ENCODE data around the gene FREM2.
A peak's percentile ranks its signal among the peaks of the same experiment; 100 is the strongest.

The FREM2 gene

DNA sequence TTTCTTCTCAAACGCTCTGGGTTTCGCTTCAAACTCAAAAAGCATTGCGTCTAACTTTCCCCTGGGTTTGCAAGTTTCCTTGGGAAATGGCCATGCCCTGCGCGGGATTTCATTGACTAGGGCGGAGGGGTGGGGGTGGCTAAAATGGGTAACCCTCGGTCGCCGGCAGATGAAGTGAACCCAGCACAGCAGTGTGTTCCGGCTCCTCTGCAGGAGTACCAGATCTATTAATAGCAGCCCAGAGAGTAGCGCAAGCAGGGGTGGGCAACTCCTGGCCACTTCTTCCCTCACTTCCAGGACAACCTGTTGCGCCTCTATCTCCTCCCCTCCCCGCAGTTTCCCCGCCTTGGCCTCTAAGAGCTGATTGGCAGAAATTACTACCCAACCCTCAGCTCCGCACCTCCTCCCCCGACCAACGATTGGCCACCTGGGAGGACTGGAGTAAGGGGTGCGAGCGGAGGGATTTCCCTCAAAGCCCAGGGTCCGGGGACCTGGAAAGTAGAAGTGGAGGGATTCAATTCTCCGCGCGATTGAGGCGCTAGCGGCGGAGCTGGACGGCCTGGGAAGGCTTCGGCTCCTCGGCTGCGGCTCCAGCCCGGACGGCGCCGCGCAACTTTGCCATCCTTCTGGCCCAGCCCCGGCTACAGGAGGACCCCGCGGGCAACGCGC lies at the start of gene FREM2:
Gene FREM2, plus strand, starts transcription at position 501 of the 669 bp plus-strand sequence. CDS start 268 bp downstream, outside the sequence.
- peak; percentile 86 for DNase-seq

DNA sequence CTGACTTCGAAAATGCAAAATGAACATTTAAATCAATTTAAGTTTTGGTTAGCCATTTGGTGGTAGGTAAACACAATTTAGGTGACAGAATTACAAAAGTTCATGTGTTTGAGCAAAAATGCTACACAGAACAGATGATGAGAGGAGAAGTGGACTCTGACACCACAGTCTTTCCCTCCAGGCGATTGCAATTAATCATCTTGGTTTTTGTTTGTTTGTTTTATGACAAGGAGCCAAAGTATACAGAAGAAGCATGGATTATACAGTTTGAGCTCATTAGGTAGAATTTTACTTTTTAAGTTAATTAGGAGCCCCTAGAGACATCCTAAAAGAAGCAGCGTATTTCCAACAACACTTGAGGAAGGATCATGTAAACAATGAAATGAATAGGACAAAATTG lies 49.3 kb upstream of the FREM2 start:
- peak; percentile 30 for DNase-seq

GRCh38 chr13:38641164-38641948 lies 45.5 kb upstream of the FREM2 start:
- DNase-seq = no peak

GRCh38 chr13:38647312-38647711 lies 39.6 kb upstream of the FREM2 start:
- DNase-seq = no peak

DNA sequence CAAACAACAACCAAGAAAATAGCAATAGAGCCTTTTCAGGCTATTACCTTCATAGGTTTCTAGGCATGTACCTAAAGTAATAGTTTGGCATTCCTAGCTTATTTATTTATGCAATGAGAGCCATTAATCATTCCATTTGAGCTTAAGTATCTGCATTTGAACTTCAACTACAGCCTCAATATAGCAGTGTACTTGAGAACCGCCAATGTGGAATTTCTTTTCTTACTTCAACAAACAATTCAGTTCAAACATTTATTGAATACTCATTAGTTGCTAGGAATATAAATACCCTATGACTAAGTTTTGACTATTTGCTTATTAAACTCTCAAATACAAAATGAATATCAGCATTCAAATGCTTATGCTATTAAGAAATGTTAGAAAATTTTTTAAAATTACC lies 38.0 kb upstream of the FREM2 start:
- no peak for DNase-seq

DNA sequence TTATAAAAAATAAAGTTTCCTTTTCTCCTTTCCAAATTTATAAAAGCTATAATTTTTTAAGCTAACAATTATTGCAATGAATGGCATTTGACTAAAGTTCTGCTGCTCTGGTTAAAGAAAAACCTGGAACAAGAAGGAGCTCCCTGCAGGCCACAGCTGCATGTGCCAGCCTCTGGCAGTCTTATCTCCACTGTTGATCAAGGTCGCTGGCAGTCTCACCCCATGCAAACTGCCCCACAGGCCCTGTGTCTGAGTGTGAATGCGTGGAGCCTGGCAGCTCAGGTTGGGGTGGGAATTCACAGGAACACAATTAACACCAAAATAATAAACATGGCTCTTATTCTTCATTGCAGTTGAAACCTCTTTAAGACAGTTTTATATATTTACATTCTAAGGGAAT lies 30.2 kb upstream of the FREM2 start:
- DNase-seq = no peak

DNA sequence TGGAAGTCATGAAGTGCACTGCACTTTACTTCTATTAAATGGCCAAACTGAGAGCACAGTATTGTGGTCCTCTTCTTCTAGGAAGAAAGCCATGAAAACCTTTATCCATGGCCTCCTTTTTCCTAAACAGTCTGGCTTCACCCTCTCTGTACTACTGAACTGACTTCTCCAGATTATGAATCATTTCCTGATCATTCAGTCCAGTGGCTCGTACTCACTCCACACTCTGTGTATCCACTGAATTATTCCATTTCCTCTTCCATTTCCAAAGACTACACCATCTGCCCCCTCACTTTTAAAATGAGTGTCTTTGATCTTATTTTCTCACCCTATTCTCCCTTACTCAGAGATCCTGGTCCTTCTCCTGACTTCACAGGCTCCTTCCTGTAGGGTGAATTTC lies 29.7 kb upstream of the FREM2 start:
- DNase-seq = no peak

GRCh38 chr13:38658906-38659305 lies 28.0 kb upstream of the FREM2 start:
- DNase-seq = no peak

- DNase-seq = no peak
Observed at GRCh38 chr13:38661010-38661675, 25.7 kb upstream of the FREM2 start.

DNA sequence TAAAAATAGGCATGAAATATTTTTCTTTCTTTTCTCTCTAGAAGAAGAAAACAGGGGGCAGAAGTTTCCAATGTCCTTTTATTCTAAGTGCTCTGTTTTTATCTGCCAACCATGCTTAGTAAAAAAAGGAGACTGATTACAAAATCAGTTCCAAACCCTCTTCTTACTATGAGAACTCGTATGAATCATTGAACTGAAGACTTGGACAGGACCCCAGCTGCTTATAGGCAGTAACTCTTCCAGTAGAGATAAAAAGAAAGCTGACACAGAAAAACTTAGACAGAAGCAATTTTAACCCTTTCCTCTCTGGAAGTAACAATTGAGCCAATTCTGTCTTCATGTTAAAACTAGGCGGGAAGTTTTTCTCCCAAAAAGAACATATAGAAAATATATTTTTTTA lies 24.5 kb upstream of the FREM2 start:
- DNase-seq = no peak

GRCh38 chr13:38664906-38665305 lies 22.0 kb upstream of the FREM2 start:
- DNase-seq = no peak

GRCh38 chr13:38667526-38668109 lies 19.3 kb upstream of the FREM2 start:
- DNase-seq = no peak

DNA sequence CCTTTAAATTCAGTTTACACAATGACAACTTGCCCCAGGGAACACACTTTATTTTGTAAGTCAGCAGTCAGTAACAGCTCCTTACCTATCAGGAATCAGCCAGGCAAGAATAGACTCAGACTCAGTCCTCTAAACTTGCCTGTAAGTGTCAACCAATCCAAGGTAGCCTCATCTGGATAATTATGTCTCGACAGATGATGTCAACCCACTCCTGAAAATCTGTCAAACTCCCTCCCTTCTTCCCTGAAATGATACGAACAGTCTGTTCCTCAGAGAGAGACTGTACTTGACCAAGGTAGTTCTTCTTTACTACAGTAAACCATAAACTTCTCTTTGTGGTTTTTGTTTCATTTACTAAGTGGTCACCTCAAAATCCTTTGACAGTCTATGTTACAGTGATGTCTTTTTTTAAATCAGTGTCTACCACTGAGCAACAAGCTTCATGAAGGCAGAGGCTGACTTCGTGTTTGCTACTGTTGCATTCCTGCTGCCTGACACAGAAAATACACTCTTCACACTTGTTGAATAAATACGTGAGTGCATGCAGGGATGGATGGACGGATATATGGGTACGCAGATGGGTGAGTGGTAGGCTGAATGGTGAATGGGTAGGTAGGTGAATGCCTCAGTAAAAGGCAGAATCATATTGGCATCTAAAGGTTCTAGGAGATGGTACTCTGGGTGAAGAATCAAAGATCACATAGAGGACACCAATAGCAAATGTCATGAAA lies 17.5 kb upstream of the FREM2 start:
- DNase-seq = no peak

- DNase-seq = no peak
Observed at GRCh38 chr13:38670627-38671026, 16.2 kb upstream of the FREM2 start.

- DNase-seq = no peak
Observed at GRCh38 chr13:38671980-38672379, 14.9 kb upstream of the FREM2 start.

DNA sequence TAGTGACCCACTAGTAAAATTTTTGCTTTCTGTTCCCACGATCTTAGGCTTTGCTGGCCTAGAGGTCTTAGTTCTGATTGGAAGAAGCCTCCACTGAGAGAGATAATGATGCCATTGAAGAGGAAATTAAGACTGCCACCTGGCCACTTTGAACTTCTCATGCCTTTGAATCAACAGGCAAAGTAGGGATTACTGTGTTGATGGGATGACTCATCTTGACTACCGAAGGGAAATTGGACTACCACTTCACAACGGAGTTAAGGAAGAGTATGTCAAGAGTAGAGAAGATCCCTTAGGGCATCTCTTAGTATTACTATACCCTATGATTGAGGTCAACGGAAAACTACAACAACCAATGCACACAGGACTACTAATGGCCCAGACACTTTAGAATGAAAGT lies 12.7 kb upstream of the FREM2 start:
- no peak for DNase-seq

DNA sequence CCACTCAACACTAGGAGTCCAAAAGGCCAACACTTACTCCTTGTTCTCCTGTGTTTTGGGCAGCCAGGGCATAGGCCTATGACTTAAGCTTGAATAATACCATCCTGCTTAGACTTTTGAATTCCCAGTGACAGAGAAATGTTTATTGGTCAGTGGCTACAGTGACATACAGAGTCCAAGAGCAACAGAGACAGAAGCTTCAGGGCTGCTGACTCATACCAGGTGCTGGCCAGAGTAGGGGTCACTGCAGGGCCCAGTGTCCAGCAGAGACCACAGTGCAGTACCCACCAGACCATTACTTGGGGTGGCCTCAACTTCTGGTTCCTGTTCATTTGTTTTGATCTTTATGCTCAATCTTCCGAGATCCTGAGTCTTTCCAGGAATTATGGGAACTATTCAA lies 6.0 kb upstream of the FREM2 start:
- no peak for DNase-seq

DNA sequence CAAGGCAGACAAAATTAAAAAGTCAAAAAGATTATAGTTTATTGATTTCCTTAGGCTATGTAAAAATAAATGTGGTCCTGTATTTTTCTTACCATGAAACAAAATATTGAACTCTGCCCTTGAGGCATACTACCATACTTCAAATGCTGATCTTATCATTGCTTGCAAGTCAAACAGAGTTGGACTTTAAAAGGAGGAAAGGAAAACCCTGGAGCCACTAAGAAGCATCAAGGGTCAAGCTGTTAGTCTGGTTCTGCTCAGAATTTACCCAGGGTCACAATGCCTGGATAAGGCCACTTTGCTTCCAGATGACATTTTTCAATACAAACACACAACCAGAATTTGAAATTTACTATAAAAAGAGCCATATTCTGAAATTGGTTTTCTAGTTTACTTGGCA lies 2.2 kb upstream of the FREM2 start:
- DNase-seq = no peak

DNA sequence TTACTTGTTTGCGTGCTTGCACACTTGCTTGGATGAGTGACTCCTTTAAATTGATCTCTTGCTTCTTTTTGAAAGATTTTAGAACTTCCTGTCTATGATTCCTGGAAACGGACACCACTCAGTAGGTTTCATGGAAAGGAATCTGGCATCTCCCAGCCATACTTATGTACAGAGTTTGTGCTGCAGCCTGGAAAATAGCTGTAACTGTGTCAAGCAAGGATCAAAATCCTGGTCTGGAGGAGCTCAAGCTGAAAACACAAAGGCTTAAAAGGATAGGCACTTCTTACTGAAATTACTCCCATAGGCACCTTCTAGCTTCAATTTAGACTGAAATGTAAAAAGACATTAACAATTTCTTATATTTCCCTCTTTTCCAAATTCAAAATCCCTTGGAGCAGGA lies 1.4 kb upstream of the FREM2 start:
- no peak for DNase-seq

GRCh38 chr13:38685974-38686576 lies 802 bp upstream of the FREM2 start:
- DNase-seq = peak; percentile 46

GRCh38 chr13:38687246-38688229 lies 661 bp downstream of the FREM2 start:
- no peak for DNase-seq

Data from COR-L47 (cell line).